Measurements from ENCODE around the gene EIF3K.

The EIF3K gene

DNA sequence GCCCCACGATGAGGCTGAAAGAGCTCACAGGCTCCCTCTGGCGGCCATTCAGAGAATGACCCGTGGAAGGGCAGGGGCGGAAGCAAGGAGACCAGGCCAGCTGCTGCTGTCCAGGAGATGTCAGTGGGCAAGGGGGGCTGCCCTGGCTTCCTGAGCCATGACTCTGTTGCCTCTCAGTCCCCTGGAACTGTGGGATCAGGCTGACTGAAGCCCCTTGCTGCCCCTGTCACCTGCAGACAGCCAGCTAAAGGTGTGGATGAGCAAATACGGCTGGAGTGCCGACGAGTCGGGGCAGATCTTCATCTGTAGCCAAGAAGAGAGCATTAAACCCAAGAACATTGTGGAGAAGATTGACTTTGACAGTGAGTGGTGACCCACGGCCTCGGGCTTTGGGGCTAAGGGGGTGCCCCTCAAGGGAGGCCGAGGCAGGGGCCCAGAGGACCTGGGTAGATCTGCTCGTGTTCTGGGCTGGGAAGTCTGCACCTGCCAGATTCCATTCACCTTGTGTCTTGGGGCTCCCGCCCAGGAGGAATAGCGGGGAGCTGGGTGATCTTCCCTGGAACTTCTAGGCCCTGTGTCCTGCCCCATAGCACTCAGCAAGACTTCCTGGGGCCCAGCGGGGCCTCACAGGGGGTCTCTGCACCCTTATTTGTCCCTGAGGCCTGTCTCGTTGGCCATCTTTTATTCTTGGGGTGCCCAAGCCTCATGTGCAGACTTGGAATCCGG, 15.9 kb downstream of the EIF3K start:
- no peak overlapping the region for H3K4me3 ChIP-seq (ENCODE audit: low read length)
- no peak for TF ChIP-seq ZNF274 (IDR thresholded peaks at IDR 0.05; ENCODE audit: low read depth, low read length)

DNA sequence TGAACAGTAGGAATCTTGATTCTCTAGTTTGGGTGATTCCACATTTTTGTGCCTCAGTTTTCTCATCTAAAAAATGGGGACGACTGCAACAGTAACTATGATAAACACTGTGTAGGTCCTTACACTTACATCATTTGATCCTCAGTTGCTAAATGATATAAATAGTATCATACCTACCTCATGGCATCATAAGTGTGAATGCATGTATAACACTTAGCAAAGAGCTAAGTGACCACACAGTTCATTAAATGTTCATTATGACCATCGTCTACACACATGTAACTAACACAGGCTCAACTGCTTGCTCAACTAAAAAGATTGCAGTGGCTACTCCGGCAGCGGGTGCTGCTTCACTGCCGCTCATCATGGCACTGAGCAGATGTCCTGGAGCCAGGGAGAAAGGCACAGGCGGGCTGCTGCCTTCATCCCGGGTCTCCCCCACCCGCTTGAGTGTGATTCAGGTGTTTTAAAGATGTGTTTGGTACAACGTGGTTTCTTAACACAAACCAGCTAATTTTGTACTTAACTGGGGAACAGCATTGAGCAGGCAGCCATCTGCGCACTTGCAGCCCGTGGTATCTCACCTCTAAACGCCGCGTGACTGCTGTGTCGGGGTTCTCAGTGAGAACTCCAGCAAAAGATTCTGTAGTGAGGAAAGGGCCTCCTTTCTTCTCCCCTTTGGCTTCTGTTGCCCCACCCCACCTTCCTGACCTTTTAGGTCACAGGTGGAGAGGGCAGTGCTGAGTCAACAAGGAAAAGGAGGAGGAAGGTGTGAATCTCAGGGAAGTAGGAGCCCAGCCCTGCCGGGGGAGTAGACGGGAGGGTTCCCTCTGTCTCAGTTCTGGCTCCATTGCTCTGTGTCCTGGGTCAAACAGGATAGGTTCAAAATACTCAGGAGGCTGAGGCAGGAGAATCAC, 16.8 kb downstream of the EIF3K start:
- TF ChIP-seq ZNF274 (IDR thresholded peaks at IDR 0.05; ENCODE audit: low read depth, low read length): no peak

DNA sequence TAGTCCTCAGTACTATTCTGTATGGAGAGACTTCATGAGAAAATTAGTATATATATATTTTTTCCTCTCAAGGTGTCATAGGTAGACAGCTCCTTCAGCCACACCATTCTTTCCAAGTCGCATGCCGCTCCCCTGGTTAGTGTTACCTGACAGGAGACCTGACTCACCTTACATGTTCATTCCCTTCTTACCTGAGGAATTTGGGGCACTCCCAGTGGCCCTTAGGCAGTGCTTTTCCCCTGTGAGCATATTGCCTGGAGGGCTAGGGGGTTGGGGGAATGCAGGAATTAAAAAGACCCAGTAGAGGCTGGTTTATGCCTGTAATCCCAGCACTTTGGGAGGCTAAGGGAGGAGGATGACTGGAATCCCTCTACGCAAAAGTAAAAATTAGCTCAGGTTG, 19.5 kb downstream of the EIF3K start:
- no peak overlapping the region for H3K4me3 ChIP-seq (ENCODE audit: low read length)
- no peak for TF ChIP-seq ZNF274 (IDR thresholded peaks at IDR 0.05; ENCODE audit: low read depth, low read length)

More for the DNA sequence above, 16.8 kb downstream of the EIF3K start:
- no peak overlapping the region for H3K4me3 ChIP-seq (ENCODE audit: low read length)

DNA sequence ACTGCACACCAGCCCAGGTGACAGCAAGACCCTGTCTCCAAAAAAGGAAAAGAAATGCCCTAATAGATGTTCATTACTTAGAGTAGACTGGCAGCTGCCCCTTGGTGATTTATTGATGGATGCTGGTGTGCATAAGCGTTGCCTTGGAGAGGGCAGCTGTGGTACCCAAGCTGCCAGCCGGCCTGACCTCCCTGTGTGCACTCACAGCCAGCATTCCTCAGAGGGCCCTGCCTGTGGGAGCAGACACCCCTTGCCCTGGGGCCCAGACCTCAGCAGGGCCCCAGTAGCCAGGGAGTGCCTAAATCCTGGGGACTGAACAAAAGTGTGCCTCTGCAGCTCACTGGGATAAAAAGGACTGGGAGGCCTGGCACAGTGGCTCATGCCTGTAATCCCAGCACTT, 20.7 kb downstream of the EIF3K start:
- no peak overlapping the region for H3K4me3 ChIP-seq (ENCODE audit: low read length)
- no peak for TF ChIP-seq ZNF274 (IDR thresholded peaks at IDR 0.05; ENCODE audit: low read depth, low read length)

DNA sequence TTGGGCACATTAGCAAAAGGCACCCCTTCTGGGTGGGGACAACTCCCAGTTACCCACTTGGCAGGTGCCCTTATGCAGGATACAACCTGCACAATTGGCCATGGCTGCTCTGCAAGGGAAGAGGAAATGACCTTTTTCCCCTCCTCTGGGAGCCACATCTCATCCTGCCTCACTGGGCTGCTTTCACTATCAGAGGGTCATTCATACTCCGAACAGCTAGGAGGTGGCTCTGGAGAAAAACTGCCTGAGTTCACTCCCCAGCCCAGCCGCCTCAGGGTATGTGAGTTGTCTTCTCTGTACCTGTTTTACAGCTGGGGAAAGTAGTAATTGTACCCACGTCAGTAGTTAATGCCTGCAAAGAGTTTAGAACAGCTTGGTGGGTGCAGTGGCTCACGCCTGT, 21.4 kb downstream of the EIF3K start:
- TF ChIP-seq ZNF274 (IDR thresholded peaks at IDR 0.05; ENCODE audit: low read depth, low read length): no peak
- no peak overlapping the region for H3K4me3 ChIP-seq (ENCODE audit: low read length)

DNA sequence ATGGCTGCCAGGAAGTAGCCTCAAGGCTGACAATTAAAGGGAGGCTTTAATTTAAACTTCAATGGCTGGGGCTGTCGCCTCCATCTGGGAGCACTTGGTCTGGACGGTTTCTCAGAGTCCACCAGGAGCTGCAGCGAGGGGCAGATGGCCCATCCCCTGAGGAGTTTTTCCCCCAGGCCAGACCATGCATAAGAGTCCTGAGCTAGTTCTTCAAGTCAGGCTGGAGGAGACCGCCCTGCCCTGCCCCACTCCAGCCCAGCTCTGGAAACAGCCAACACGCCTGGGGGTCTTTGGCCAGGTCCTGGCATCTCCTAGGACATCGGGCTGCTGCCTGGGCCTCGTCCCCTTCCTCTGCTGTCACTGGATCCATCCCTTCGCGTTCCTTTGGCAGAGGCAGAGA, 23.2 kb downstream of the EIF3K start:
- no peak overlapping the region for H3K4me3 ChIP-seq (ENCODE audit: low read length)

DNA sequence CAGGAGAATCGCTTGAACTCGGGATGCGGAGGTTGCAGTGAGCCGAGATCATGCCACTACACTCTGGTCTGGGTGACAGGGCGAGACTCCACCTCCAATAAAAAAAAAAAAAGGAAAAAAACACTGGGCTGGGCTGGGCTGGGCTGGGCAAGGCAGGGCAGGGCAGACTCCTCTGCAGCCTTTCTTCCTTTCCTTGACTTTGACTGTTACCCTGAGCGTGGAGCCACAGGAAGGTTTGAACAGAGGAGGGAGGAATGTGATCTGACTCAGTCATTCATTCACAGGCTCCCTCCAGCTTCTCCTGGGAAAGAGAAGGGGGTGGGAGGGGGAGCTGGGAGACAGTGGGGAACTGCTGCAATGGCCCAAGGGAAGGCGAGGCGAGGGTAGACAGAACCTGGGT, 25.7 kb downstream of the EIF3K start:
- no peak for TF ChIP-seq ZNF274 (IDR thresholded peaks at IDR 0.05; ENCODE audit: low read depth, low read length)
- no peak overlapping the region for H3K4me3 ChIP-seq (ENCODE audit: low read length)

More for the DNA sequence above, 23.2 kb downstream of the EIF3K start:
- TF ChIP-seq ZNF274 (IDR thresholded peaks at IDR 0.05; ENCODE audit: low read depth, low read length): no peak

DNA sequence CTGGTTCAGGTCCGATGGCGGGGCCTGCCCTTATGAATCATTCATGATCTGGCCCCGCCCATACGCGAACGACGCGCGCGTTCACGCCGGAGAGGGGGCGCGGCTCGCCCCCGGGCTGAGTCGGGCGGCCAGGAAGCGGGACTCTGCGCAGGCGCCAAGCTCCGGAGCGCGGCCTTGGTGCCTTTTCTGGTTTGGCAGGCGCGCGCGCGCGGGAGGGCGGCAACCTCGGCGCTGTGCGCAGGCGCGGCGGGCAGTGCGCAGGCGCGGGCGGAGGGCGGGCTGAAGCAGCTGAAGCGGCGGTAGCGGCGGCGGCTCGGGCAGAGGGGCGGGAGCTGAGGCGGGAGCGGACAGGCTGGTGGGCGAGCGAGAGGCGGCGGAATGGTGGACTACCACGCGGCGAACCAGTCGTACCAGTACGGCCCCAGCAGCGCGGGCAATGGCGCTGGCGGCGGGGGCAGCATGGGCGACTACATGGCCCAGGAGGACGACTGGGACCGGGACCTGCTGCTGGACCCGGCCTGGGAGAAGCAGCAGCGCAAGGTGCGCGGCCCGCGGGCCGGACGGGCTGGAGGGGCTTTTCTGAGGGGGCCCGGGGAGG, 28.5 kb downstream of the EIF3K start, which contains the start of gene ACTN4:
Gene ACTN4, plus strand, starts transcription at position 282 of the 598 bp plus-strand sequence. Its CDS starts 97 bp downstream, at position 379.
- peak within 1 kb of the TSS; percentile 88 for H3K4me3 ChIP-seq (ENCODE audit: low read length)
- no peak for TF ChIP-seq ZNF274 (IDR thresholded peaks at IDR 0.05; ENCODE audit: low read depth, low read length)

DNA sequence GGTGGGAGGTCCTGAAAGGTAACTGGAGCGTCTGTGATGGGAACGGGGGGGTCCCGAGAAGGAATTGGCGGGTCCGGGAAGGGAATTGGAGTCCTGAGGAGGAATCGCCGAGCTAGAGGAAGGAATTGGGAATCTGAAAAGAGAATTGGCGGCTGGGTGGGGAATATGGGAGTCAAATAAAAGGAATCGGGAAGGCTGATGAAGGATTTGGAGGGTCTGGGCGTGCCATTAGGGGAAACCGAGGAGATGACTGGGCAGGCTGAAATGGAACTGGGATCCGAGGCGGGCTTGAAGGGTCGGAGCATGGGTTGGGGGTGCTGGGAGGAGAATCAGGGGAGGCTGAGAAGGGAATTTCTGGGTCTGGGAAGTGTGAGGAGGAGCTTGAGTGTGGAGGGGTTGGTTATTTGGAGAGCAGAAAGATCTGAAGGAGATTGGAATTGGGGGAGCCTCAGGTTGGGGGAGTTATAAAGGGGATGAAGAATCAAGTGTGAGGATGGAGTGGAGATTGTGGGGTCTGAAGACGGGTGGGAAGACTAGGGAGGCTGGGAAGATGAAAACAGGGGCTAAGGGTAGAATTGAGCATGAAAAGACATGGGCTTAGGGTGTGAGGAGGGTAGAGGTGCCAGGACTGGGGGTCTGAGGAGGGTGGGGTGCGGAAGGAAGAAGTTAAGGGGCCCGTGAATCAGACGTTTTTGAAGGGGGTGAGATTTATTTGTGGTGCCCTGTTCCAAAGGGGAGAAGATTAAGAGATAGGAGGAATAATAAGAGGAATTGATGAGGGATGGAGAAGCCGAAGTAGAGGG, 29.2 kb downstream of the EIF3K start:
- H3K4me3 ChIP-seq (ENCODE audit: low read length): peak overlapping the region; percentile 88
- no peak for TF ChIP-seq ZNF274 (IDR thresholded peaks at IDR 0.05; ENCODE audit: low read depth, low read length)

DNA sequence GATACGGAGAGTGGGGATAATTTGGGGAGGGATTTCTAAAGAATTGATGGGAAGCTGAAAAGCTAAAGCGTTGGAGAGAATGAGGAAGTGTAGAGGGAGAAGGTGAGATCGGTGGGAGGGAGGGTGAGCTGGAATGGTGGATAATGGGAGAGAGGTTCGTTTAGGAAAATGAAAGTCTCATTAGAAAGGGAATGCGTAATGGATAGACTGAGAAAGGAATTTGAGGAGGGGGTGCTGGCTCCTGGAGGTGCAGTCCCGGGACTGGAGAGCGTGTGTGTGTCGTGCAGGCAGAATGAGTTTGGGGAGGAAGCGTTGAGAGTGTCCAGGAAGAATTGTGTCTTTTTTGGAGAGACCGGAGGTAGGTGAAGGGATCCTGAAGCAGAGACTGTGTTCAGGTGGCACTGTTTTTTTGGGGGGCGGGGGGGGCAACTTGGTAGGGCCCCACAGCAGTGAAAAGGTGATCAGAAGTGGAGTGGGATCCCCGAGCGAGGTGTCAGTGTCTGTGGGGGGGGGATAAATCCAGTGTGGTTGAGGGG, 29.8 kb downstream of the EIF3K start:
- TF ChIP-seq ZNF274 (IDR thresholded peaks at IDR 0.05; ENCODE audit: low read depth, low read length): no peak
- H3K4me3 ChIP-seq (ENCODE audit: low read length): peak overlapping the region; percentile 88

DNA sequence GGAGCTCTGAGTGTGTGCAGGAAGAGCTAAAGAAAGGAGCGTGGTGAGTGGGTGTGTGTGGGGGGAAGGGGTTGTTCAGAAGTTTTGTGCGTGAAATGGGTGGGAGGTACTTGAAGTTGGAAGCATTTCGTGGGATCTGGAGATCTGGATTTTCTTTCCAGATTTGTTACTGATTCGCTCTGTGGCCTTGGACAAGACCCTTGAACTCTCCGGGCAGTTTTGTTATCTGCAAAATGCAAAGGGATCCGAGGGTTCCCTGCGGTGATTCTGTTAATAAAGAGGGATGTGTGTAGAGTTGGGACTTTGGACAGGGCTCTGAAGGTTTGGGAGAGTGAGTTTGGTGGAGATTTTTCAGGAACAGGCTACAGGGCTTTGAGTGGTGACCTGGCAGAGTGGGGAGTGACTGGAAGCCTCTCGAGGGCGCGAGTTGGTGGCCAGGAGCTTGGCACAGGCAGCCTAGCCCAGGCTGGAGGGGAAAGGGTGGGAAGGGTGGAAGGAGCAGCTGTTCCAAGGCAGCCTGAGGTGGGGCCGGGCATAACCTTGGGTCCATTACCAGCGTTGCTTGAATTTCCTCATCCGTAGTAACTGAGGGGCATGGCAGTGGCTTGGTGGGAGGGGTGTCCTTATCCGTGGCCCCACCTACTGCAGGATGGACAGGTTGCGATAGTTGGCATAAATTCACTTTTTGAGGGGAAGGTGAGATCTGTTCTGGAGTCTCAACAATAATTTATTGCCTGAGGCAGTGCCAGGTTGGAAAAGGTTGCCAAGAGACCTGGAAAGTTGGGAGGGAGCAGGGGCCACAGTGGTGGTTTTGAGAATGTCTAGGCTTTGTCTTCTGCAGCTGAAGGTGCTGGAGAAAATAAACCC, 30.6 kb downstream of the EIF3K start:
- TF ChIP-seq ZNF274 (IDR thresholded peaks at IDR 0.05; ENCODE audit: low read depth, low read length): no peak
- peak overlapping the region; percentile 88 for H3K4me3 ChIP-seq (ENCODE audit: low read length)

DNA sequence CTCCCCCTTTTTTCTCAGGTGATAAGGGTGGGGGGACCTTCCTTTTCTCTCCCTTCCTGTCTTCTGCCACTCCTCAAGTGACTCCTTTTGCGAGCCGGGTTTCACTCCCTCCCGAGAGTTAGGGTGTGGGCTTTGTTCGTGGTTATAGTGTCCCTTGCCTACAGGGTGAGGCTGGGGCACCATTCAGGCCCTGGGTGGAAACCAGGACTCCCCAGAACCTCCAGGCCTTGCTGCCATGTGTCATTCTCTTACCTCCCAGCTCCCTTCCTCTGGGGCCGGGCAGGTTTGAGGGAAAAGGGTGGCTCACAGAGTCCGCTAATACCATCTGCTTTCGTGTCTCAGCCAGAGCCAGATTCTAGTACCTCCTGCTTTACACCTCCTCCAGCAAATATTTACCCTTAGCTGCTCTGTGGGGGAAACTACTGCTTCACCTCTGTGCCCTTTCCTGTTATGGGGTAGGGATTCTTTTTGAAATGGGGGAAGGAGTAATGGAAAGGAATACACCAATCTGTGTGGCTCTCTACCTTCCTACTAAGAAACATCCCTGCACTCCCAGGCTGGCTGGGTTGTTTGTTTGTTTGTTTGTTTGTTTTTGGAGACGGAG, 31.3 kb downstream of the EIF3K start:
- H3K4me3 ChIP-seq (ENCODE audit: low read length): peak overlapping the region; percentile 88; the same call in 1 of the 2 replicates
- no peak for TF ChIP-seq ZNF274 (IDR thresholded peaks at IDR 0.05; ENCODE audit: low read depth, low read length)

Data from GM08714 (cell line).